ENCODE measurements around the gene STUM. TPM values are rescaled to one million over a fixed set of nuclear protein-coding genes. Genes with fewer than 3 reads are reported as not detected.
"Not testable (repeated sequence)": the region's sequence is repeated elsewhere in the genome, so short reads cannot be mapped to it uniquely, and the experiment has no call there.

Gene STUM
- total RNA-seq, 1 donor from 2014 or later, result not detected

DNA sequence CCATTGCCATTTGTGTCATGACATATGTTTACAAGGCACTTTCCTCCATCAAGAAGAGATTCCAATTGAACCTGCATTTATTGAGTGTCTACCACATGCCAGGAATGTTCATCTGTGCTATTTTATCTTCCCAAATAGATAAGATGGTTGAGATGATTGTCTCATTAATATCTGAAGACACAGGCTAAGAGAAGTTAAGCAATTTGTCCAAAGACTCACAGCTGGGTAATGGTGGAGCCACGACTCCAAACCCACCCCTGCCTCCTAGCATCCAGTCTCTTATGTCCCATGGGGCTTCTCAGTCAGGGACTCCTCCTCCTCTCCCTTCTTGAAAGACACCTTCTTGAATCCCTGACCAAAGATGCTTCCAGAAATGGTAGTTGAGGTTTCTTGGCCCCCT, 68.1 kb downstream of the STUM start:
- H3K4me3 Mint-ChIP-seq, result no peak overlapping the region
- Histone ChIP-seq H3K27me3 (no peaks in the 10 kb centered on the region), H3K36me3 (no peaks in the 10 kb centered on the region), H2AFZ (replicated peaks) (no peak overlapping the region), H4K20me1 (ENCODE audit: low read depth) (no peaks in the 10 kb centered on the region), H3K4me2 (no peak overlapping the region), H3K27ac (no peak overlapping the region), H3K9me3 (ENCODE audit: low read depth) (no peaks in the 10 kb centered on the region), H3F3A (ENCODE audit: low read depth) (no peaks in the 10 kb centered on the region), H3K9ac (no peak overlapping the region), H3K4me3 (no peak overlapping the region), H3K4me1 (no peaks in the 10 kb centered on the region), H3K79me2 (ENCODE audit: low read depth) (no peaks in the 10 kb centered on the region)
- DNase-seq (ENCODE audit: low spot score), result no peak
- no peaks in the 10 kb centered on the region for H3K36me3 Mint-ChIP-seq
- H3K4me1 Mint-ChIP-seq, result no peaks in the 10 kb centered on the region
- peaks cover 7% of the 10 kb centered on the region for H3K27me3 Mint-ChIP-seq (ENCODE audit: insufficient read depth, low read depth)
- no peak overlapping the region for H3K27ac Mint-ChIP-seq
- H3K9me3 Mint-ChIP-seq, result peaks cover 13% of the 10 kb centered on the region
- no peak for TF ChIP-seq CTCF (IDR thresholded peaks at IDR 0.05)
- no peak for TF ChIP-seq EZH2phosphoT487 (IDR thresholded peaks at IDR 0.05)
- TF ChIP-seq EZH2 (IDR thresholded peaks at IDR 0.05), result no peak

DNA sequence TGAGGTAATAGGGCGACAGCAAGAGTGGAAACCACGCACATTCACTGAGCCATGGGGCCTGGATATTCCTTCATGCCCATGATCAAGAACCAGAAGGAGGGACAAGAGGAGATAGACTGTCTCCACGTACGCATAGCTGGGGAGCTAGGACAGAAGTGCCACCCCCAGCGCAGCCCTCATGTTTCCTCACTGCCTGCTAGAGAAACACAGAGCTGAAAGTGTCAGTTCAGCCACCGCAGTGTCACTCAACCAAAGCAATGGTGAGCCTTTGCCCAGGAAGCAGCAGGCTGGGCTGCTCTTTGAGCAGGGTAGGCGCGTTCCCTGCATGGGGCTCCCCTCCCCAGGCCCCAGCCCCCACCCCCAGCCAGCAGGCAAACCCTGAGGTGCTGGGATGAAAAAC, 68.5 kb downstream of the STUM start:
- TF ChIP-seq CTCF (IDR thresholded peaks at IDR 0.05) (no peak), EZH2 (IDR thresholded peaks at IDR 0.05) (no peak), EZH2phosphoT487 (IDR thresholded peaks at IDR 0.05) (no peak)
- Mint-ChIP-seq H3K4me1 (no peaks in the 10 kb centered on the region), H3K4me3 (no peak overlapping the region), H3K36me3 (no peaks in the 10 kb centered on the region), H3K27ac (no peak overlapping the region), H3K9me3 (peaks cover 18% of the 10 kb centered on the region), H3K27me3 (ENCODE audit: insufficient read depth, low read depth) (peaks cover 7% of the 10 kb centered on the region)
- H3K27me3 ChIP-seq, result no peaks in the 10 kb centered on the region
- H4K20me1 ChIP-seq (ENCODE audit: low read depth), result no peaks in the 10 kb centered on the region
- H3K4me2 ChIP-seq, result no peak overlapping the region
- H2AFZ ChIP-seq (replicated peaks), result no peak overlapping the region
- H3F3A ChIP-seq (ENCODE audit: low read depth), result no peaks in the 10 kb centered on the region
- H3K4me3 ChIP-seq, result no peak overlapping the region
- no peak overlapping the region for H3K9ac ChIP-seq
- no peaks in the 10 kb centered on the region for H3K79me2 ChIP-seq (ENCODE audit: low read depth)
- no peaks in the 10 kb centered on the region for H3K9me3 ChIP-seq (ENCODE audit: low read depth)
- no peak for DNase-seq (ENCODE audit: low spot score)
- no peak overlapping the region for H3K27ac ChIP-seq
- H3K36me3 ChIP-seq, result no peaks in the 10 kb centered on the region
- H3K4me1 ChIP-seq, result no peaks in the 10 kb centered on the region

DNA sequence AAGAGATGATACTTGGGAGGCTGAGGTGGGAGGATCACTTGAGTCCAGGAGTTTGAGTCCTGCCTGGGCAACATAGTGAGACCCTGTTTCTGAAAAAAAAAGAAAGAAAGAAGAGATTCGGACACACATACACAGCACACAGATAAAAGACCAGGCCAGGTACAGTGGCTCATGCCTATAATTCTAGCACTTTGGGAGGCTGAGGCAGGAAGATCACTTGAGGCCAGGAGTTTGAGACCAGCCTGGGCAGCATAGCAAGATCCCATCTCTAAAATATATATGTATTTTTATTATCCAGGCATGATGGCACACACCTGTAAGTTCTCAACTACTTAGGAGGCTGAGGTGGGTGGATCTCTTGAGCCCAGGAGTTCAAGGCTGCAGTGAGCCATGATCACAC, 69.2 kb downstream of the STUM start:
- not testable (repeated sequence) for H3K4me3 Mint-ChIP-seq; H3K4me1 Mint-ChIP-seq; H3K27ac ChIP-seq; H3K4me1 ChIP-seq; H3K79me2 ChIP-seq (ENCODE audit: low read depth); H4K20me1 ChIP-seq (ENCODE audit: low read depth); H3F3A ChIP-seq (ENCODE audit: low read depth); H3K4me2 ChIP-seq; H3K27me3 ChIP-seq; H2AFZ ChIP-seq (replicated peaks); H3K36me3 Mint-ChIP-seq; DNase-seq (ENCODE audit: low spot score); H3K9ac ChIP-seq; H3K27ac Mint-ChIP-seq; H3K9me3 ChIP-seq (ENCODE audit: low read depth); H3K4me3 ChIP-seq; H3K36me3 ChIP-seq; H3K27me3 Mint-ChIP-seq (ENCODE audit: insufficient read depth, low read depth)
- H3K9me3 Mint-ChIP-seq, result peaks cover 18% of the 10 kb centered on the region

DNA sequence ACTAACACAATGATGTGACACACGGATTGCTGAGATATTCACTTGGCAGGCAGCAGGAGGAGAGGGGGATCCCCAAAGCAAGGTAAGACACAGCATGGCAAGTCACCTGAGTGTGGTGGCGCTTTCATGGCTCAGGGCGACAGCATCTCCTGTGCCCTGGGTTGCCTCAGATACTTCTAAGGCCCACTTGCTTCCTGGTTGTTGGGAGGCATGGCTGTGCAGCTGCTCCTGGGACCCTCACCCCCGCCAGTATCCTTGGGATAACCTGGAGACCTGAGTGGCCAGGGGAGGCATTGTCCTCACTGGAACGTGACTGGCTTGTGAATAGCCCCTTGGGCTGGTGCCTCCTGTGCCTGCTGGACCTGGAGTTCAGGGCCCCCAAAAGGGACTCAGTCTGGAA, 69.8 kb downstream of the STUM start:
- no peaks in the 10 kb centered on the region for H3F3A ChIP-seq (ENCODE audit: low read depth)
- Mint-ChIP-seq H3K36me3 (no peaks in the 10 kb centered on the region), H3K27ac (no peak overlapping the region), H3K4me1 (no peaks in the 10 kb centered on the region), H3K27me3 (ENCODE audit: insufficient read depth, low read depth) (peaks cover 7% of the 10 kb centered on the region), H3K9me3 (peaks cover 18% of the 10 kb centered on the region), H3K4me3 (no peak overlapping the region)
- no peaks in the 10 kb centered on the region for H4K20me1 ChIP-seq (ENCODE audit: low read depth)
- no peaks in the 10 kb centered on the region for H3K9me3 ChIP-seq (ENCODE audit: low read depth)
- H3K36me3 ChIP-seq, result no peaks in the 10 kb centered on the region
- no peak overlapping the region for H3K4me2 ChIP-seq
- no peaks in the 10 kb centered on the region for H3K4me1 ChIP-seq
- no peaks in the 10 kb centered on the region for H3K79me2 ChIP-seq (ENCODE audit: low read depth)
- no peak overlapping the region for H3K9ac ChIP-seq
- no peaks in the 10 kb centered on the region for H3K27me3 ChIP-seq
- H3K4me3 ChIP-seq, result no peak overlapping the region
- TF ChIP-seq EZH2phosphoT487 (IDR thresholded peaks at IDR 0.05) (no peak), EZH2 (IDR thresholded peaks at IDR 0.05) (no peak), CTCF (IDR thresholded peaks at IDR 0.05) (no peak)
- no peak overlapping the region for H2AFZ ChIP-seq (replicated peaks)
- DNase-seq (ENCODE audit: low spot score), result no peak
- no peak overlapping the region for H3K27ac ChIP-seq

Data from neural progenitor cell (in vitro differentiated cells).